NCI-H748 treated with DMSO at 0.1 percent for 48 hours (cell line): Measurements from ENCODE around the gene GPS1.
A peak's percentile ranks its signal among the peaks of the same experiment; 100 is the strongest.

Source experiments
- DNase-seq: peaks from one replicate; lab custom pipeline; 2025; lab: John Stamatoyannopoulos, UW

Gene GPS1

GRCh38 chr17:82051776-82052637 lies at the start of gene GPS1, which contains the start of gene RFNG:
TSS of gene GPS1 (plus strand) at chr17:82051898. CDS start at chr17:82051932, 34 bp downstream.
TSS of gene RFNG (minus strand) at chr17:82051811. CDS start at chr17:82051766, 45 bp downstream.
- DNase-seq: peak; percentile 41

- DNase-seq: no peak
These were observed 48.0 kb upstream of the GPS1 start for GRCh38 chr17:82003411-82004381.

GRCh38 chr17:82004517-82005455 lies 46.9 kb upstream of the GPS1 start:
- no peak for DNase-seq

- DNase-seq: no peak
These were observed 45.9 kb upstream of the GPS1 start for GRCh38 chr17:82005701-82006348.

- DNase-seq: no peak
These were observed 45.0 kb upstream of the GPS1 start for GRCh38 chr17:82006468-82007227.

GRCh38 chr17:82007228-82007494 lies 44.5 kb upstream of the GPS1 start:
- no peak for DNase-seq

- no peak for DNase-seq
These were observed 44.0 kb upstream of the GPS1 start for GRCh38 chr17:82007495-82008257.

- DNase-seq: no peak
These were observed 43.3 kb upstream of the GPS1 start for GRCh38 chr17:82008258-82008940.

GRCh38 chr17:82008941-82009405 lies 42.7 kb upstream of the GPS1 start:
- DNase-seq: no peak

GRCh38 chr17:82009413-82009812 lies 42.3 kb upstream of the GPS1 start:
- no peak for DNase-seq

GRCh38 chr17:82010575-82011525 lies 40.8 kb upstream of the GPS1 start:
- no peak for DNase-seq

- no peak for DNase-seq
These were observed 40.0 kb upstream of the GPS1 start for GRCh38 chr17:82011617-82012187.

GRCh38 chr17:82012261-82012639 lies 39.4 kb upstream of the GPS1 start:
- no peak for DNase-seq

GRCh38 chr17:82012640-82013295 lies 38.9 kb upstream of the GPS1 start:
- no peak for DNase-seq

- DNase-seq: no peak
These were observed 38.4 kb upstream of the GPS1 start for GRCh38 chr17:82013341-82013740.

- no peak for DNase-seq
These were observed 37.9 kb upstream of the GPS1 start for GRCh38 chr17:82013772-82014321.

- DNase-seq: no peak
These were observed 37.3 kb upstream of the GPS1 start for GRCh38 chr17:82014432-82014831.
